Smooth muscle cell (in vitro differentiated cells): ENCODE data around the gene DMRTB1. TPM values are rescaled to one million over a fixed set of nuclear protein-coding genes. Genes with fewer than 3 reads are reported as not detected.
A peak's percentile ranks its signal among the peaks of the same experiment; 100 is the strongest.

Experiments
- DNase-seq: peaks from one replicate; lab custom pipeline; 2025; ENCODE audit not compliant: unreplicated experiment; lab: John Stamatoyannopoulos, UW
- H2AFZ ChIP-seq: fragments of 200-600 bp; sonication (generic); 2 replicates; pipeline ENCODE4 v1.6.0; 2016; ENCODE audit warnings: antibody characterized with exemption, low read depth, mild to moderate bottlenecking
- H3F3A ChIP-seq: fragments of 200-600 bp; sonication (generic); 2 replicates; pipeline ENCODE4 v1.6.0; 2017; ENCODE audit warnings: antibody characterized with exemption, low read depth
- H3K27ac ChIP-seq: fragments of 200-600 bp; sonication (generic); 2 replicates; pipeline ENCODE4 v1.5.1; 2016; ENCODE audit warnings: low read depth, mild to moderate bottlenecking
- H3K27me3 ChIP-seq: fragments of 200-600 bp; sonication (generic); 2 replicates; pipeline ENCODE4 v1.6.1; 2016; ENCODE audit warnings: low read depth, mild to moderate bottlenecking
- H3K36me3 ChIP-seq: fragments of 200-600 bp; sonication (generic); 2 replicates; pipeline ENCODE4 v1.5.1; 2016; ENCODE audit warnings: low read depth
- H3K4me1 ChIP-seq: fragments of 200-600 bp; sonication (generic); 2 replicates; pipeline ENCODE4 v1.5.1; 2016; ENCODE audit warnings: low read depth
- H3K4me2 ChIP-seq: fragments of 200-600 bp; sonication (generic); 2 replicates; pipeline ENCODE4 v1.6.0; 2016; ENCODE audit warnings: mild to moderate bottlenecking
- H3K4me3 ChIP-seq: fragments of 200-600 bp; sonication (generic); 2 replicates; pipeline ENCODE4 v1.5.1; 2016; ENCODE audit warnings: mild to moderate bottlenecking
- H3K79me2 ChIP-seq: fragments of 200-600 bp; sonication (generic); 2 replicates; pipeline ENCODE4 v1.6.0; 2016; ENCODE audit warnings: low read depth, mild to moderate bottlenecking
- H3K9ac ChIP-seq: fragments of 200-600 bp; sonication (generic); 2 replicates; pipeline ENCODE4 v1.6.0; 2016; ENCODE audit warnings: low read depth
- H3K9me3 ChIP-seq: fragments of 200-600 bp; sonication (generic); replicated peaks from 2 replicates; pipeline ENCODE4 v1.5.1; 2016; ENCODE audit warnings: low read depth
- H4K20me1 ChIP-seq: fragments of 200-600 bp; sonication (generic); 2 replicates; pipeline ENCODE4 v1.6.0; 2016; ENCODE audit warnings: low read depth
- CTCF ChIP-seq: fragments of 200-600 bp; sonication (generic); IDR thresholded peaks from 2 replicates; pipeline ENCODE4 v1.5.1; 2017; ENCODE audit warnings: borderline replicate concordance, mild to moderate bottlenecking, antibody characterized with exemption; ENCODE audit not compliant: insufficient read depth, poor library complexity, severe bottlenecking
- WGBS: methylation state at CpG from one replicate; pipeline ENCODE4 v1.1.7; 2016; ENCODE audit warnings: low lambda C conversion rate; 5-methylcytosine and 5-hydroxymethylcytosine counted together
- polyA plus RNA-seq: library from polyadenylated mRNA; unstranded; fragments of >200 nt; fragmentation: Nextera tagmentation; extraction: Ambion mirVana; gene quantifications from 2 replicates; pipeline ENCODE4 v1.2.1, GENCODE V29; 2016
- total RNA-seq: library from RNA; depleted of rRNA; stranded (reverse); fragments of >200 nt; gene quantifications from 2 replicates; pipeline ENCODE4 v1.2.3, GENCODE V29; 2014

The DMRTB1 gene
- total and polyA plus RNA-seq, 2 experiments from 2014 or later = not detected

- Histone ChIP-seq H3K9ac (no peak overlapping the region), H3K4me2 (no peak overlapping the region), H3K4me3 (no peak overlapping the region), H3F3A (peaks cover 14% of the 10 kb centered on the region), H3K27ac (no peak overlapping the region), H3K9me3 (no peaks in the 10 kb centered on the region), H2AFZ (no peak overlapping the region), H3K36me3 (no peaks in the 10 kb centered on the region), H3K4me1 (peaks cover 12% of the 10 kb centered on the region), H3K27me3 (no peaks in the 10 kb centered on the region), H4K20me1 (no peaks in the 10 kb centered on the region), H3K79me2 (no peaks in the 10 kb centered on the region)
- no peak for DNase-seq
- TF ChIP-seq CTCF = no peak
- WGBS = 90% methylated on average over 8 of the region's 8 CpGs
Measured at GRCh38 chr1:53410701-53411100, 48.5 kb upstream of the DMRTB1 start.

GRCh38 chr1:53411541-53412152 lies 47.6 kb upstream of the DMRTB1 start:
- no peak overlapping the region for H3K9ac ChIP-seq
- H3K36me3 ChIP-seq = no peaks in the 10 kb centered on the region
- H3K4me2 ChIP-seq = peak overlapping the region; percentile 26
- DNase-seq = no peak
- TF ChIP-seq CTCF = no peak
- H3K79me2 ChIP-seq = no peaks in the 10 kb centered on the region
- peaks cover 12% of the 10 kb centered on the region for H3K4me1 ChIP-seq
- no peaks in the 10 kb centered on the region for H3K9me3 ChIP-seq
- H3F3A ChIP-seq = peaks cover 14% of the 10 kb centered on the region
- H4K20me1 ChIP-seq = no peaks in the 10 kb centered on the region
- no peaks in the 10 kb centered on the region for H3K27me3 ChIP-seq
- peak overlapping the region; percentile 80 for H3K27ac ChIP-seq
- no peak overlapping the region for H3K4me3 ChIP-seq
- WGBS = 75% methylated on average over 5 of the region's 5 CpGs
- H2AFZ ChIP-seq = no peak overlapping the region

GRCh38 chr1:53412285-53413174 lies 46.7 kb upstream of the DMRTB1 start:
- TF ChIP-seq CTCF = no peak

More at GRCh38 chr1:53412285-53413174, 46.7 kb upstream of the DMRTB1 start:
- H3K4me1 ChIP-seq = peaks cover 12% of the 10 kb centered on the region
- WGBS = 81% methylated on average over 10 of the region's 10 CpGs
- H3F3A ChIP-seq = peaks cover 14% of the 10 kb centered on the region
- H3K9me3 ChIP-seq = no peaks in the 10 kb centered on the region
- peak overlapping the region; percentile 50 for H3K9ac ChIP-seq
- H3K36me3 ChIP-seq = no peaks in the 10 kb centered on the region
- H3K4me3 ChIP-seq = no peak overlapping the region
- H2AFZ ChIP-seq = no peak overlapping the region
- H3K27me3 ChIP-seq = no peaks in the 10 kb centered on the region
- peak overlapping the region; percentile 80 for H3K27ac ChIP-seq
- H3K79me2 ChIP-seq = no peaks in the 10 kb centered on the region
- H4K20me1 ChIP-seq = no peaks in the 10 kb centered on the region
- no peak for DNase-seq
- peak overlapping the region; percentile 26 for H3K4me2 ChIP-seq
